HL-60 (cell line): ENCODE measurements around the gene VARS1.

Experiments
- GABPA ChIP-seq: IDR thresholded peaks from 2 replicates; pipeline ENCODE4 v1.6.1; 2012; ENCODE audit warnings: low read depth
- POLR2AphosphoS5 ChIP-seq: IDR thresholded peaks from 2 replicates; pipeline ENCODE4 v1.6.1; 2012; ENCODE audit warnings: low read depth
- TF ChIP-seq, protein P1 (sequence below): IDR thresholded peaks from one replicate; pipeline ENCODE4 v1.5.1; 2011; ENCODE audit warnings: low read length, control low read depth, inconsistent platforms; ENCODE audit not compliant: insufficient read depth
- TF ChIP-seq, protein P2 (sequence below): IDR thresholded peaks from 2 replicates; pipeline ENCODE4 v1.6.1; 2012; ENCODE audit warnings: low read depth; ENCODE audit not compliant: insufficient replicate concordance

DNA sequence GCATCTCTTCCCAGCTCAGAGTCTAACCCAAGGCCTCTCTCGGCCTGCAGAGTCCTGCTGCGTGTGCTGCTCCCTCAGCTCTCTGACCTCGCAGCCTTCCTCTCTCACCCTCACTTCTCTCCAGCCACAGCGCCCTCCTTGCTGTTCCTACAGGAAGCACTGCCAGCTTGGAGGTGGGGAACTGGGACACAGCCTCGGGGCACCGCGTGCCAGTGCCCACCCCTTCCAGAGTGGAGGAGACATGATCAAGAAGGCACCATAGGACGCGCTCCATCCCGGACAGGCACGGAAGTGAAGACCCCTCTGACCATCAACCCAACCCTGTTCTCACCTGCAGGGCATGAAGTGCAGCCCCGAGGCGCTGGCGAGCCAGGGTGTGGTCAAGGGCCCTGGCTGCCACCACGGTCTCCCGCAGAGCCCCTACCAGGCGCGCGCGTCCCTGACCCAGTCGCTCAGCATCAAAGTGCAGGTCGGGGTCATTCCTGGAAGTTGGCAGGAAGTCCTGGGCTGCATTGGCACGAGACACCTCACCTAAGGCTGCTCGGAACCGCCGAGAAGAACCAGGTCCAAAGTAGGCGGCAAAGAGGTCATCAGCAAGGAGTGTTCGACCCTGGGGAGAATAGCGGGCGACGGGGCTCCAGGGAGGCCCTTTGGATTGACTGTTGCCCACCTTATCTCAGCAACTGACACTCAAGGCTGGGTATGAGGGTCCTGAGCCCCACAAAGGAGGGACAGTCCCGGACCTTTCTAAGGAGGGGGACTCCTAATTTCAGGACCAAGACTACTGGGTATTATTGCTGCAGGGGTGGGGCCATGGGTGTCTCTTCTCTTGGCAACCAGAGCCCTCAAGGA, 19.7 kb downstream of the VARS1 start:
- TF ChIP-seq, protein P1, sequence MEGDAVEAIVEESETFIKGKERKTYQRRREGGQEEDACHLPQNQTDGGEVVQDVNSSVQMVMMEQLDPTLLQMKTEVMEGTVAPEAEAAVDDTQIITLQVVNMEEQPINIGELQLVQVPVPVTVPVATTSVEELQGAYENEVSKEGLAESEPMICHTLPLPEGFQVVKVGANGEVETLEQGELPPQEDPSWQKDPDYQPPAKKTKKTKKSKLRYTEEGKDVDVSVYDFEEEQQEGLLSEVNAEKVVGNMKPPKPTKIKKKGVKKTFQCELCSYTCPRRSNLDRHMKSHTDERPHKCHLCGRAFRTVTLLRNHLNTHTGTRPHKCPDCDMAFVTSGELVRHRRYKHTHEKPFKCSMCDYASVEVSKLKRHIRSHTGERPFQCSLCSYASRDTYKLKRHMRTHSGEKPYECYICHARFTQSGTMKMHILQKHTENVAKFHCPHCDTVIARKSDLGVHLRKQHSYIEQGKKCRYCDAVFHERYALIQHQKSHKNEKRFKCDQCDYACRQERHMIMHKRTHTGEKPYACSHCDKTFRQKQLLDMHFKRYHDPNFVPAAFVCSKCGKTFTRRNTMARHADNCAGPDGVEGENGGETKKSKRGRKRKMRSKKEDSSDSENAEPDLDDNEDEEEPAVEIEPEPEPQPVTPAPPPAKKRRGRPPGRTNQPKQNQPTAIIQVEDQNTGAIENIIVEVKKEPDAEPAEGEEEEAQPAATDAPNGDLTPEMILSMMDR: no peak
- TF ChIP-seq POLR2AphosphoS5 (no peak), GABPA (no peak)
- TF ChIP-seq, protein P2, sequence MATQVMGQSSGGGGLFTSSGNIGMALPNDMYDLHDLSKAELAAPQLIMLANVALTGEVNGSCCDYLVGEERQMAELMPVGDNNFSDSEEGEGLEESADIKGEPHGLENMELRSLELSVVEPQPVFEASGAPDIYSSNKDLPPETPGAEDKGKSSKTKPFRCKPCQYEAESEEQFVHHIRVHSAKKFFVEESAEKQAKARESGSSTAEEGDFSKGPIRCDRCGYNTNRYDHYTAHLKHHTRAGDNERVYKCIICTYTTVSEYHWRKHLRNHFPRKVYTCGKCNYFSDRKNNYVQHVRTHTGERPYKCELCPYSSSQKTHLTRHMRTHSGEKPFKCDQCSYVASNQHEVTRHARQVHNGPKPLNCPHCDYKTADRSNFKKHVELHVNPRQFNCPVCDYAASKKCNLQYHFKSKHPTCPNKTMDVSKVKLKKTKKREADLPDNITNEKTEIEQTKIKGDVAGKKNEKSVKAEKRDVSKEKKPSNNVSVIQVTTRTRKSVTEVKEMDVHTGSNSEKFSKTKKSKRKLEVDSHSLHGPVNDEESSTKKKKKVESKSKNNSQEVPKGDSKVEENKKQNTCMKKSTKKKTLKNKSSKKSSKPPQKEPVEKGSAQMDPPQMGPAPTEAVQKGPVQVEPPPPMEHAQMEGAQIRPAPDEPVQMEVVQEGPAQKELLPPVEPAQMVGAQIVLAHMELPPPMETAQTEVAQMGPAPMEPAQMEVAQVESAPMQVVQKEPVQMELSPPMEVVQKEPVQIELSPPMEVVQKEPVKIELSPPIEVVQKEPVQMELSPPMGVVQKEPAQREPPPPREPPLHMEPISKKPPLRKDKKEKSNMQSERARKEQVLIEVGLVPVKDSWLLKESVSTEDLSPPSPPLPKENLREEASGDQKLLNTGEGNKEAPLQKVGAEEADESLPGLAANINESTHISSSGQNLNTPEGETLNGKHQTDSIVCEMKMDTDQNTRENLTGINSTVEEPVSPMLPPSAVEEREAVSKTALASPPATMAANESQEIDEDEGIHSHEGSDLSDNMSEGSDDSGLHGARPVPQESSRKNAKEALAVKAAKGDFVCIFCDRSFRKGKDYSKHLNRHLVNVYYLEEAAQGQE: no peak
